ENCODE results near the gene FAM222B. TPM values are rescaled to one million over a fixed set of nuclear protein-coding genes. Genes with fewer than 3 reads are reported as not detected.
A peak's percentile ranks its signal among the peaks of the same experiment; 100 is the strongest.

FAM222B gene
- total RNA-seq, 1 donor from 2014 or later: 16.9 TPM

DNA sequence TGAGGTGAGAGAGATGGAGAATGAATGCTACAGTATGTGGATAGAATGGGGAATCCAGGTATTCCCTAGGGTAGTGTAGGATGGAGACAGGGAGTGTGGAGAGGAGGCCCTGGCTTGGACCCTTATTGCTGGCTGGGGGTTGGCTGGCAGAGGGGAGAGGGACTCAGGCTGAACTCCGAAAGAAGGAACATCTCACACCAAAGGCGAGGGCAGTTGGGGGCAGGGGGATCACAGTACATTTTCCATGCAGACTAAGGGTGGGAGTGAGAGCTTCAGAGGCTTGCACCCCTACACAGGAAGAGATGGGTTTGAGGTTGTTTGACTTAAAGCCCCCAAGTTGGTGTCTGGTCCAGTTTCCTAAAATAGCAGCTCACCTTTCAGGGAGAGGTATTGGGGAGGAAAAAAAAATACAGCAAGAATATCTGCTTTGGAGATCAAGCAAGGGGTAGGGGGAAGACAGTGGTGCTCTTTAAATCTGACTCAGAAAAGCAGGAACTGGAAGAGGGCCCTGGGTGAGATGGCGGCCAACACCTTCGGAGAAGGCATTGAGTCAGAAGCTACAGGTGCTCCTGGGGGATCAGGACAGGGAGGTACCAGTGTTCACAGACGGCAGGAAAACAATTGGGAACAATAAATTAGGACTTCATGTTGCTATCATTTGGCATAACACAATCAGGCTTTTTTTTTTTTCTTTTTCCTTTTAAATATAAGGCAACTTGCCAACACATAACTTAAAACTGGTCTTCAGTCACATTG lies 86.4 kb downstream of the FAM222B start:
- DNase-seq (ENCODE audit: missing footprints) (no peak), ATAC-seq (no peak)
- intact Hi-C loops (cut with DNase I): no loop called here

DNA sequence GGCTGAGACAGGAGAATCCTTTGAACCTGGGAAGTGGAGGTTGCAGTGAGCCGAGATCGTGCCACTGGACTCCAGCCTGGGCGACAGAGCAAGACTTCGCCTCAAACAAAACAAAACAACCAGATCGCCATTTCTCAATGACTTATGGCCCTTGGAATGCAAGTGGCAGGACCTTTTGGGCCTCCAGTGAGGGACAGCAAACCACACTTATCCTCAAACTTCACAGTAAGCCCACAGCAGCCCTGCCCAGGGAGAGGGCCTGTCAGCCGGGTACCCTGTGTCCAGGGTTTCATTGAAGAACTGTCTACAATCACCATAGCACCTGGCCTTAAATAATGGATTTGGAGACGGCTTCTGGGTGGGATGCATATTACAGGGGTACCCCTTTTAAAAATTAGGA lies 87.1 kb downstream of the FAM222B start:
- intact Hi-C loops (cut with DNase I): no loop called here
- no peak for DNase-seq (ENCODE audit: missing footprints)
- no peak for ATAC-seq

DNA sequence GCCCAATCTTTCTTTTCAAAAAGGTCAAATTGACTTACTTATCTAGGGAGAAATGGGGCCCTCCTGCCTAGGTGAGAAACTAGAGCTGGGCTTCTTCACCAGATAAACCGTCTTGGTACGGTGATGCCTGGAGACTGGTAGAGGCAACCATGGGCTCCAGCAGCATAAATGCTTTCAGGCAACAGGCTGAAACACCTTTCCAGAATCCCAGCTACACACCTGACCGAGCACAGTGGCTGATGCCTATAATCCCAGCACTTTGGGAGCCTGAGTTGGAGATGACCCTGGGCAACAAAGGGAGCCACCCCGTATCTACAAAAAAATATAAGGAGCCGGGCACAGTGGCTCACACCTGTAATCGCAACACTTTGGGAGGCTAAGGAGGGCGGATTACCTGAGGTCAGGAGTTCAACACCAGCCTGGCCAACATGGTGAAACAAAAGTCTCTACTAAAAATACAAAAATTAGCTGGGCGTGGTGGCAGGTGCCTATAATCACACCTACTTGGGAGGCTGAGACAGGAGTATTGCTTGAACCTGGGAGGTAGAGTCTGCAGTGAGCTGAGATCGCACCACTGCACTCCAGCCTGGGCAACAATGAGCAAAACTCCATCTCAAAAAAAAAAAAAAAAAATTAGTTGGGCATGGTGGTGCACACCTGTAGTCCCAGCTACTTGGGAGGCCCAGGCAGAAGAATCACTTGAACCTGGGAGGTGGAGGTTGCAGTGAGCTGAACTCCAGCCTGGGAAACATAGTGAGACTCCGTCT lies 90.8 kb downstream of the FAM222B start:
- ATAC-seq: no peak
- intact Hi-C loops (cut with DNase I): no loop called here
- no peak for DNase-seq (ENCODE audit: missing footprints)

DNA sequence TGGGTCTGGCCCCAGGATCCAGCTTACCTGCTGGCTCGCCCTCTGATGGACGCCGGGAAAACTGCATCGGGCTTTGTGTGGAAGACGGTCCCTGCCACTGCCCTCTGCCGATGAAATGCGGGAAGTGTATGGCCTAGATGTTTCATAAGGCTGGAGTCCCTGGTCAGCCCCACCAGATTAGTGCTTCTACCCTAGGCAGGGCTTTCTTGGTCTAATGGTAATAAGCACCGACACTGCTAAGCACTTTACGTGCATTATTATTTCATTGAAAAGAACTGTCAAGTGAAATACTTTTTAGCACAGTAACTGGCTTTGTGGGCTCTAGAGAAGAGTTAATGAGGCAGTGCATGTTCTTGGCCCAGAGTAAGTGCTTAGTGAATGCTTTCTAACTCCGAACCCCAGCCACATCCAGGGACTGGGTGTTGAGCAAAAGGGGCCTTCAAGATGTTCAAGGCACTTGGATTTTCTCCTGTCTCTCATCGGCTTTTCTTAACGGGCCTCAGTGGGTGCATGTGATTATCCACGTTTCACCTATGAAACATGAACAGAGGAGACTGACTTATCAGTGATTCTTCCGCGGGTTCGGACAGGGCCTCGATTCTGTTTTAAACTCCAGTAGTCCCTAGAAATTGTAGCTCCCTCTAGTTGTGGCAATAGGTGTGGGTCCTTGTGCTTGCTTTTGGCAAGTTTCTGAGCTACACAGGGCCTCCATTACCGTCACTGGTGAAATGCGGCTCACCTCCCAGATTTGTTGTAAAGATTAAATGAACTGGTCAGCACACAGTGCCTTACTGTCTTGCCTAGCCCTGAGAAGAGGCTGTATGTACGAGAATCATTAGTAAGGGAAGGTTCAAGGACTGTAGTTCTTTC lies 92.2 kb downstream of the FAM222B start:
- ATAC-seq (peak; percentile 86), DNase-seq (ENCODE audit: missing footprints) (peak; percentile 96)
- intact Hi-C loops (cut with DNase I): loop anchor here (1.0 kb wide), 1 partner anchor 23 kb away; no protein-coding TSS in a partner anchor

DNA sequence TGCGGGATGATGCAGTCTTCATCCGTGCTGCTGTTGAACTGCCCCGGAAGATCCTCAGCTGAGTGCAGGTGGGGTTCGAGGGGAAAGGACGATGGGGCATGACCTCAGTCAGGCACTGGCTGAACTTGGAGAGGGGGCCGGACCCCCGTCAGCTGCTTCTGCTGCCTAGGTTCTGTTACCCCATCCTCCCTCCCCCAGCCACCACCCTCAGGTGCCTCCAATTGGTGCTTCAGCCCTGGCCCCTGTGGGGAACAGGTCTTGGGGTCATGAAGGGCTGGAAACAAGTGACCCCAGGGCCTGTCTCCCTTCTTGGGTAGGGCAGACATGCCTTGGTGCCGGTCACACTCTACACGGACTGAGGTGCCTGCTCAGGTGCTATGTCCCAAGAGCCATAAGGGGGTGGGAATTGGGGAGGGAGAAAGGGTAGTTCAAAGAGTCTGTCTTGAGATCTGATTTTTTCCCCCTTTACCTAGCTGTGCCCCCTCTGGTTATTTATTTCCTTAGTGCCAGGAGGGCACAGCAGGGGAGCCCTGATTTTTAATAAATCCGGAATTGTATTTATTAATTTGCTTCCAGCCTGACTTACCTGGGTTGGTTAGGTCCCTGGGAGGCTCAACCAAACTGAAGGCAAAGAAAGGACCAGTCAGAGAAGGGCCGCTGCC lies 92.9 kb downstream of the FAM222B start:
- intact Hi-C loops (cut with DNase I): loop anchor here (1.0 kb wide), 1 partner anchor 22 kb away; no protein-coding TSS in a partner anchor
- ATAC-seq (no peak), DNase-seq (ENCODE audit: missing footprints) (no peak)

DNA sequence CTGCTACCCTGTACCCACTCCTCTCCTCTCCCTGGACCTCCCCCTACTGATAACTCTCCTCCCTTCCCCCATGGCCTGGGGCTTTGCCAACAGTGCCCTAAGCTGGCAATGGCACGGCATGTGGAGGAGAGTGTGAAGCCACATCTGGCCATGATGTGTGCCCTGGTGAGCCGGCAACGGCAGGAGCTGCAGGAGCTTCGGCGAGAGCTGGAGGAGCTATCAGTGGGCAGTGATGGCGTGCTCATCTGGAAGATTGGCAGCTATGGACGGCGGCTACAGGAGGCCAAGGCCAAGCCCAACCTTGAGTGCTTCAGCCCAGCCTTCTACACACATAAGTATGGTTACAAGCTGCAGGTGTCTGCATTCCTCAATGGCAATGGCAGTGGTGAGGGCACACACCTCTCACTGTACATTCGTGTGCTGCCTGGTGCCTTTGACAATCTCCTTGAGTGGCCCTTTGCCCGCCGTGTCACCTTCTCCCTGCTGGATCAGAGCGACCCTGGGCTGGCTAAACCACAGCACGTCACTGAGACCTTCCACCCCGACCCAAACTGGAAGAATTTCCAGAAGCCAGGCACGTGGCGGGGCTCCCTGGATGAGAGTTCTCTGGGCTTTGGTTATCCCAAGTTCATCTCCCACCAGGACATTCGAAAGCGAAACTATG lies 93.6 kb downstream of the FAM222B start:
- ATAC-seq (no peak), DNase-seq (ENCODE audit: missing footprints) (no peak)
- intact Hi-C loops (cut with DNase I): no loop called here

DNA sequence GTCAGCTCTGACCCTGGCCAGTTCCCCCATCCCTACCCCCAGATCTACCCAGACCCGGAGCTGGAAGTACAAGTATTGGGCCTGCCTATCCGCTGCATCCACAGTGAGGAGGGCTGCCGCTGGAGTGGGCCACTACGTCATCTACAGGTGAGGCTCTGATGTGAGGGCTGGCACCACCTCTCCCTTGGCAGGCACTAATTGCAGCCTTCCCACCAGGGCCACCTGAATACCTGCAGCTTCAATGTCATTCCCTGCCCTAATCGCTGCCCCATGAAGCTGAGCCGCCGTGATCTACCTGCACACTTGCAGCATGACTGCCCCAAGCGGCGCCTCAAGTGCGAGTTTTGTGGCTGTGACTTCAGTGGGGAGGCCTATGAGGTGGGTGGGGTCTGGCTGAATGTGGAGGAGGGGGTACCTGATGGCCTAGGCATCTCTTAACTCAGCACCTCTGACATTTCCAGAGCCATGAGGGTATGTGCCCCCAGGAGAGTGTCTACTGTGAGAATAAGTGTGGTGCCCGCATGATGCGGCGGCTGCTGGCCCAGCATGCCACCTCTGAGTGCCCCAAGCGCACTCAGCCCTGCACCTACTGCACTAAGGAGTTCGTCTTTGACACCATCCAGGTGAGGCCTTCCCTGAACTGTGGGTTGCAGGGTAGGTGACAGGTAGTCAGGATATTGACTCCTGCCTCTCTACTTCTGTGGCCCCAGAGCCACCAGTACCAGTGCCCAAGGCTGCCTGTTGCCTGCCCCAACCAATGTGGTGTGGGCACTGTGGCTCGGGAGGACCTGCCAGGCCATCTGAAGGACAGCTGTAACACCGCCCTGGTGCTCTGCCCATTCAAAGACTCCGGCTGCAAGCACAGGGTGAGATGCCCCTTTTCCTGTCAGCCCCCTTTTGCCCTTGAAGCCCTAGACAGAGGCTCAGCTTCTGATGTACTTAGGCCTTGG lies 94.5 kb downstream of the FAM222B start:
- no peak for DNase-seq (ENCODE audit: missing footprints)
- intact Hi-C loops (cut with DNase I): no loop called here

DNA sequence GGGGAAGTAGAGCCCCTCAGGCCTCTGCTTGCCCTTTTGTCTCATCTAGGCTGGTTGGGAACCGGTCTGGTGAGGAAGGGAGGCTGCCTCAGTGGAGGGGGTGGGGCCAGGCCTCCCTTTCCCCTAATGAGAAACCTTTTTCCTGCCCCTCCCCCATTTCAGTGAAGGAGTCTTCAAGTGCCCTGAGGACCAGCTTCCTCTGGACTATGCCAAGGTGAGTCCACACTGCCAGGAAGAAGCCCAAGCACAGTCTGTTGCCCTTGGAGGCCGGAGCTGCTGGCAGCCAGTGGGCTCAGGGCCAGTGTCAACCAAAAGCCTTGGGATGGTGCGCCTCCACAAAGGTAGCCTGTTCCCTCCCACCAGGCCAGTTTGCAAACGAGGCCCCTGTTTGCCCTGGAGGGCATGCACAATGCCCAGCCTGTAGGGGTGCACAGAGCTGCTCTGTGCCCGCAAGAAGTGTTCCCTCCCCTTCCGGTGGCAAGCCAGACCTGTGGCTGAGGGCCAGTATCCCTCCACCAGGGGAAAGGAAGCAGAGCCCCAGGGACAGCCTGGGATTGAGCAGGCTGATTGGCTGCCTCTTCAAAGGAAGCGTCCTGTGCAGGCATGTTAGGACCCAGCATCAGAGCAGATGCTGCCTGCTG lies 95.4 kb downstream of the FAM222B start:
- intact Hi-C loops (cut with DNase I): no loop called here
- no peak for ATAC-seq
- no peak for DNase-seq (ENCODE audit: missing footprints)

More for the DNA sequence above, 94.5 kb downstream of the FAM222B start:
- no peak for ATAC-seq

DNA sequence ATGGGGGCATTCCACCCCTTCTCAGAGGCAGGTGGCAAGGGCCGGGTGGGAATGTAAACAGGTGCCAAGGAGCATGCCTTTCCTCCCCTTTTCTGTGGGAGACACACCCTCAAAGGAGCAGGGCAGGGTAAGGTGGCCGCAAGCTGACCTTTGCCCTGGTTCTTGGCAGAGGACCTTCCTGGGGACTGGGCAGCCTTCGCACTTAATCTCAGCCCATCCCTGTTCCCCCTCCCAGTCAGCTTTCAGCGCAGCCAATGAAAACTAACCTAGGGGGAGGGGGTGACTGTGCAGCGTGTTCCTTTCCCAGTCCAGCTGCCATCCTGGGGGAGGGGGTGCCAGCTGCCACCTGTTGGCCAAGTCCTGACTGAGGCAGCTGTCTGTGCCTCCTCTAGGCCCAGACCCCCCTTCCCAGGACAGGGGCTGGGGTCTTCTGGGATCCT lies 96.0 kb downstream of the FAM222B start:
- ATAC-seq: no peak
- DNase-seq (ENCODE audit: missing footprints): no peak
- intact Hi-C loops (cut with DNase I): no loop called here

DNA sequence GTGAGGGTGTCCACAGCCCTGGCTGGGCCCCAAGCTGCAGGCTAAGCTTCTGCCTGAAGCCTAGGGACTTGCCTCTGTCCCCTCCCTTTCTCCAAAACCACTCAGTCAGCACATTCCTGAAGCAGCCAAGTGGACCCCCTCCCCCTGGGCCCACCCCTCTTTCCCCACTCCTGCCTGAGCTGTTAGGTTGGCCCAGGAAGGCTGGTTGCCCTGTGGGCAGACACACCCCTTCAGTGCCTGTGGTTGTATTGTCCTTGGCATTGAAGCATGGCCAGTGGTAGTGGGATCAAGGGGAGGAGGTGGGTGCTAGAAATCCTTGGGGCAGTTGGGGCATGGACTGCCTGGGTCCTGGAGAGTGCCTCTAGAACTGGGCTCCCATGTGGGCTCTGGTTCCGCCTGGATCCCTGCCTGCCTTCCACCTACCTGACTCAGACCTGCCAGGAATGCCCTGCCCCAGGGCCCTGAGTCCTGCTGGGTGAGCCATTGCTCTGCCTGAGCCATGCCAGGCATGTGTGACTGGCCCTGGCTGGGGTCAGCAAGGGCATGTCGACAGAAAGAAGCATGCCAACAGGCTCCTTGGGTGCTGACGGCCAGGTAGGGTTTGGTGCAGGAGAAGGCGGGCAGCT lies 96.7 kb downstream of the FAM222B start:
- ATAC-seq (no peak), DNase-seq (ENCODE audit: missing footprints) (no peak)
- intact Hi-C loops (cut with DNase I): no loop called here

DNA sequence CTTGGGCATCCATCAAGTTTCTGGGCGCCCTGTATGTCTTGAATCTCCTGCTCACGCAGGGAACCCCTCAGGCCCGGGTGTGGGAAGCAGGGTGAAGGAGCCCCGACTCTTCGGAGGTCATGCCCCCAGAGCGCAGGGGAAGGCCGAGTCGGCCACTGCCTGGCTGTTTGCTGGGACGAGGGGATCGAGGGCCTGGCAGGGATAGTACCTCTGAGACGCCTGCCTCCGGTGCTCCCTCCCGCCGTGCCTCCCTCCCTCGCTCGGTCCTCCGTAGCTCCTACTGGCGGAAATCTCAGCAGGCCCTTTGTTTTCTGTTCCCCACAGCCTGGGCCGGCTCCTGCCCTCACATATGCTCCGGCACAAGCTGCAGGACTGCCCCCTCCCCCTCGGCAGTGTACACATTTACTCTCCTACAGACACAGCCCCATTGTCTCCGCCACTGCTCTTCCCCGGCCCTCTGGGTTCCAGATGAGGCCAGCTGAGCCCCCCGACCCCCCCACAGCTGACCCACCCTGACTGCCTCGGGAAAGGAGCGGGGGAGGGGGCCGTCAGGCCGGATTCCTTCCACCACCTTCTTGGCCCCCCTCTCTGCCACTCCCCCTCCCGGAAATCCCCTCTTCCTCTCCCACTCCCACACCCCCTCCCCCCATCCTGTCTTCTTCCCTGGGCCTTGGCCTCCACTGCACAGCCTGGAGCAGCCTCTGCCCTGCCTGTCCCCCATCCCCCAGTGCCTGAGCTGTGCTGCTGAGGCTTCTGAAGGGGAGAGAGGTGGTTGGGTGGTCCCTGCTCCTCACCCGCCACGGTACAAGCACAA lies 97.4 kb downstream of the FAM222B start:
- ATAC-seq (peak; percentile 14), DNase-seq (ENCODE audit: missing footprints) (no peak)
- intact Hi-C loops (cut with DNase I): no loop called here

DNA sequence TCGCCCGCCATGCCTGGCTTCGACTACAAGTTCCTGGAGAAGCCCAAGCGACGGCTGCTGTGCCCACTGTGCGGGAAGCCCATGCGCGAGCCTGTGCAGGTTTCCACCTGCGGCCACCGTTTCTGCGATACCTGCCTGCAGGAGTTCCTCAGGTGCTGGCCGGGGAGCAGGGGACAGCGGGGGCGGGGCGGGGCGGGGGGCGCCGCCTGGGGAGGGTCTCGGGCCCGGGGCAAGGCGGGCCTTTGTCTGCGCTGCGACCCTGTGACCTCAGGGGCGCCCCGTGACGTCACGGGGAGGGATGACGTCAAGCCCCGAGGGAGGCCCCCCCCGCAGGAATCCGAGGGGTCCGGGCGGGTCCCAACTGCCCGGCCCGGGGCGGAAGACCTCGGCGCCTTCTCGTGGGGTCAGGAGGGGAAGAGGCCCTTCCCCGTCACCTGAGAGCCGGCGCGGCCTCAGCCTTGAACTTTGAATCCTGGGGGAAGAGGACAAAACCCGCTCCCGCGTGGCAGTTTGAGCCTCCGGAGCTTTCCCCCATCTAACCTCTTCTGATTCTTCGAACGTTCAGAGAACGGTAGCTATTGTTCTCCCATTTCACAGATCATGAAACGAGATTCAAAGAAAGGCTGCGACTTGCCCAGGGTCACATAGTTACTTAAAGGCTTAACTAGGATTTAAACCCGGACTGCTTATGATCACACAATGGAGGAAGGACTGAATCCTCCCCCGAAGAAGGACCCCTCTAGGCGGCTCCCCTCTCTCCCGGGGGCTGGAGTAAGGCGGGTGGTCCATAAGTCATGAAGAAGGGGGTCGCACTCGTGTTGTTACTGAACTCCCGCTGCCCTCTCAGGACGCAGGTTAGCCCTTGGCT lies 98.3 kb downstream of the FAM222B start:
- no peak for DNase-seq (ENCODE audit: missing footprints)
- ATAC-seq: peak; percentile 20
- intact Hi-C loops (cut with DNase I): no loop called here

DNA sequence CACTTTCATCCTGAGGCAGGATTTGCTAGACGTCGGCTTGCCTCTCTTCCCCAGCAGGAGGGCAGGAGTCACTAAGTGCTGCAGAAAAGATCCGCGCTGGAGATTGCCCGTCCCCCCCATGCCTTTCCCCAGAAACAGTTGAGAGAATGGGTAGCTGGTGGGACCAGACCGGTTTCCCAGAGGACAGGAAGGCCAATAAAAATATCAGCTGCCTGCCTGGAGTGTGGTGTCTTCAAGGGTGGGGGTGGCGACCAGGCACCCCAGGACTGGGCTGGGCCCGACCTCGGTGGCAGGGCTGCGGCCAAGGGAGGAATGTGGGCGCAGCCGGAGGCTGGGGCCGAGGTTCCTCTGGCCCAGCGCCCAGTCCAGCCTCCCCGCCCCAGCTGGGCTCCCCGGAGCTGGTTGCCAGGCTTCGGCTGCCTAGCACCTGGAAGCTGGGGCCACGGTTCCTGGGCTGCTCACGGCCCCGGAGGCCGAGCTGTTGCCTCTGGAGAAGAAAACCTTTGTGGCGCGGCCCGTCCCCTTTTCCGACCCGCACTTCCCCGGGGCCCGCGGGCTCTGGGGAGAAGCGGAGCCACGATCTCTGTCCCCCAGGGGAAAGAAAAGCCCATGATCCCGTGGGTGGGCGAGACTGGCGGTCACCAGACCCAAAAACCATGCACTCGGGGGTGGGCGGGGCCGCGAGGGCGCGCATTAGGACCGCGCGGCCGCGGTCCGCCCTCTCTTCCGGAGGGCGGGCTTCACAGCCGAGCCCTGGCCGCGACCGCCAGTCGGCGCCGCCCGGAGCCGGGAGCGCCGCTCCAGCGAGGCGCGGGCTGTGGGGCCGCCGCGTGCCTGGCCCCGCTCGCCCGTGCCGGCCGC lies 99.1 kb downstream of the FAM222B start, which contains the start of gene TRAF4:
TRAF4 (plus strand) TSS at position 769 of the 861 bp plus-strand sequence. CDS start 102 bp downstream, outside the sequence.
- intact Hi-C loops (cut with DNase I): no loop called here
- peak; percentile 91 for ATAC-seq
- DNase-seq (ENCODE audit: missing footprints): peak; percentile 93

All from Right ventricle myocardium inferior (tissue), 1 donor.